Endometrial microvascular endothelial cells (primary cell): ENCODE measurements around the gene MAN1A1. TPM values are rescaled to one million over a fixed set of nuclear protein-coding genes. Genes with fewer than 3 reads are reported as not detected.
"Not testable (repeated sequence)": the region's sequence is repeated elsewhere in the genome, so short reads cannot be mapped to it uniquely, and the experiment has no call there.

Source experiments
- in situ Hi-C: cut with HindIII; loops from 2 replicates; pipeline ENCODE4 v1.10.0; 2017; ENCODE audit warnings: low sequenced_read_pairs, low pct_unique_long_range_greater_than_20kb; ENCODE audit errors: inconsistent ontology term
- total RNA-seq: library from RNA; depleted of rRNA; stranded (reverse); fragments of >200 nt; gene quantifications from one replicate; pipeline ENCODE4 v1.2.3, GENCODE V29; 2015; ENCODE audit errors: inconsistent ontology term

The MAN1A1 gene
- total RNA-seq, result 13.5 TPM

- in situ Hi-C loops, result no loop called here
These were observed at the start of gene MAN1A1 for GRCh38 chr6:119349361-119350201. Gene MAN1A1 (minus strand): TSS chr6:119349761. CDS start chr6:119349065, 696 bp downstream.

DNA sequence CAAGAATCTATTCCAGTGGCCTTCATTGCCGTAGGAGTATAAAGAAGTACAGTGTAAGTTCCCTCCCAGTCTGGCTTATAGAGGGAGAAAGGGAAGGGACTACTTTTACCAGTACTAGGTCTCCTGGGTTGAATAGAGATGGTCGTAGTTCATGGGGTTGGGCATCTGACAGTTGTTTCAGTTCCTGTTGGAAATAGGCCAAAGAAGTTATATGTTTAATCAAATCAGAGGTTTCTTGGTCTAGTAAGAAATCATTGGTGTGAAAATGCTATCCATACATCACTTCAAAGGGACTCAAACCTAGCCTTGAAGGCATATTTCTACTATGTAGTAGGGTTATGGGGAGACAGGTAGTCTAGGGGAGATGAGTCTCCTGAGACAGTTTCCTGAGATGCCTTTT lies 45.6 kb upstream of the MAN1A1 start:
- in situ Hi-C loops, result no loop called here

- in situ Hi-C loops, result no loop called here
These were observed 40.8 kb upstream of the MAN1A1 start for GRCh38 chr6:119390247-119390793.

- in situ Hi-C loops, result no loop called here
These were observed 36.4 kb upstream of the MAN1A1 start for GRCh38 chr6:119385994-119386393.

DNA sequence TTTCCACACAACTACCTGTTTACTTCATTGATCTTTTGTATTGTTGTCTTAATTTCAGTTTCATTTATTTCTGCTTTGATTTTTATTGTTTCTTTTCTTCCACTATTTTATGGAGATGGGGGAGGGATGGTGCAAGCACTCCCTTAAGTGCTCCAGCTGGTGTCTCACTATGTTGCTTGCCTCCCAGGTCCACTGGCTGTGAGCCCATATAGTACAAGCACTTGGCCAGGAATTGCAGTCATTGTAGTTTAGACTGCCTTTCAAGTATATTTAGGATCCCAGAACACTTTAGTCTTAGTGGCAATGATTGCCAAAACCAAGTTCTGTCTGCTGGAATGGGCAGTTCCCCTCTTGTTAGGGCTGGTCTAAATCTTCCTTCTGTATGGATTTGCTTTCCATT lies 34.9 kb upstream of the MAN1A1 start:
- in situ Hi-C loops, result no loop called here

- in situ Hi-C loops, result no loop called here
These were observed 30.2 kb upstream of the MAN1A1 start for GRCh38 chr6:119379809-119380208.

DNA sequence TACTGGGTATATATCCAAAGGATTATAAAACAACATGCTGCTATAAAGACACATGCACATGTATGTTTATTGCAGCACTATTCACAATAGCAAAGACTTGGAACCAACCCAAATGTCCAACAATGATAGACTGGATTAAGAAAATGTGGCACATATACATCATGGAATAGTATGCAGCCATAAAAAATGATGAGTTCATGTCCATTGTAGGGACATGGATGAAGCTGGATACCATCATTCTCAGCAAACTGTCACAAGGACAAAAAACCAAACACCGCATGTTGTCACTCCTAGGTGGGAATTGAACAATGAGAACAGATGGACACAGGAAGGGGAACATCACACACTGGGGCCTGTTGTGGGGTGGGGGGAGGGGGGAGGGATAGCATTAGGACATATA lies 27.5 kb upstream of the MAN1A1 start:
- in situ Hi-C loops, result not testable (repeated sequence)

DNA sequence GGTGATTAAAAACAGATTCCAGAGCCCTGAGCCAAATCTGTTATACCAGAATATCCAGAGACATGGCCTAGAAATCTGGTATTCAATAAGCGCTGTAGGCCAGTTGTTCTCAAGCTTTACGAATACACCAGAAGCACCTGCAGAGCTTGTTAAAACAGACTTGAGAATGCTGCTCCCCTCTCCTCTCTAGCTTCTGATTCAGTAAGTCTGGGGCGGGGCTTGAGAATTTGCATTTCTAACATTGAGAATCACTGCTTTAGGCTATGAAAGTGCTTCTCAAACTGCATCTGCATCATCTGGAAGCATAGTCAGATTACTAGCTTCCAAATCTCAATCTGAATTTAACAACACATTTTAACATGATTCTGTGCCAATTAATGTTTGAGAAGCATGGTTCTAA lies 20.5 kb upstream of the MAN1A1 start:
- in situ Hi-C loops, result no loop called here

GRCh38 chr6:119368921-119369320 lies 19.4 kb upstream of the MAN1A1 start:
- in situ Hi-C loops, result no loop called here

- in situ Hi-C loops, result no loop called here
These were observed 11.6 kb upstream of the MAN1A1 start for GRCh38 chr6:119361209-119361608.

DNA sequence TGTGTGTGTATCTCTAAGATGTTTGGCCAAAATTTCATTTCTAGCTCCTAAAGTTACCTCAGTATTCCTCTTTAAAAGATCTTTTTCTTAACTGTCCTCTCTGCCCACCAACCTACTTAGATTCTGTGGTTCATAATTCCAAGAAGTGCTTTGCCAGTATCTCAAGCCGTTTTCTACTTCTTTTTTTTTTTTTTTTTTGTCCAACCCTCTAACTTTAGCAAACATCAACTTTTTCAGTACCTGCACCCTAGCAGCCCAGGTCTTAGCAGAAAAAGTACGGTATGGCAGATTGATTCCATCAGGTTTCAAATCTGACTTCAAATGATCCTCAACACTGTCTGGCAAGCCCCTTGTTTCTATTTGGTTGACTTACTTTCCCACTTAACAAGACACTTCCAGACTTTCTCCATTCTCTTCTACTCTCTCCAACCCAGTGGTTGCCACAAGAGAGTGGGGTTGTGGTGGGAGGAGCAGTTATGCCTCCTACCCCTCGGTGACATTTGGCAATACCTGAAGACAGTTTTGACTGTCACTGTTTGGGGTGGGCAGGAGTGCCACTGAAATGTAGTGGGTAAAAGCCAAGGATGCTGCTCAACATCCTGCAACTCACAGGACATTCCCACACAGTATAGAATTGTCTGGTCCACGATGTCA lies 10.8 kb upstream of the MAN1A1 start:
- in situ Hi-C loops, result no loop called here

DNA sequence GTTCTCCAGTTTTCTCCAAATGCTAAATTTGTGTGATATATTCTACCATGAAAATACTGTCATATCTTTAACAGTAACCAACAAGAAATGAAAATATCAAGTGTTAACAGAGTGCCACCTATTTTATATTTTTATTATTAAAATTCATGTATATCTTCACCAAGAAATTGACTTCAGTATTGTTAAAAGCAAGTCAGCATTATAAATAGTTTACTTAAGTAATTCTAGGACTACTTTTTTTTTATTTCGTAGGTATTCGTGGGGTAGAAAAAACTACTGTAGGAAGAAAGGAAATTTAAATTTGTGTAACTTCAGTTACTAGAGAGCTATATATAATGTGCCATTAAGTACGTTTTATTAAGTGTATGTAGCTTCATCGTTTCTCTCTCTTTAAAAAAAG lies 6.3 kb upstream of the MAN1A1 start:
- in situ Hi-C loops, result no loop called here

DNA sequence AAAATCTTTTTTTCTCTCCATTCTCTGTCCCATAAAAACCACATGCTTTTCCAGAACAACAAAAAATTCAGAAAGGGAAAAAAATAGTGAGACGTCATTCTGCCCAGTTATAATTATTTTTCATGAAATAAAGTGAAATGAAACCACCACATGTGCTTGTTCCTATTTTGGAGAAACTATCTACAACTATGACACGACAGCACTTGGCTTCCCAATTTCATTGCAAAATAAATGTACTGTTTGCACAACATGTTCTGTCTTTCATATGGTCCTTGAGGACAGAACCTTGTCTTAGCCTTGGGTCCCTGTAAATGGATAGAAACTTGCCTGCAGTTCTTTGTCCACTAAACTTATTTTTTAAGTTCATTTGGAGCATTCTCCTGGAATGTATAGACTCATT lies 5.6 kb upstream of the MAN1A1 start:
- in situ Hi-C loops, result no loop called here

- in situ Hi-C loops, result no loop called here
These were observed 4.1 kb upstream of the MAN1A1 start for GRCh38 chr6:119353696-119354095.

DNA sequence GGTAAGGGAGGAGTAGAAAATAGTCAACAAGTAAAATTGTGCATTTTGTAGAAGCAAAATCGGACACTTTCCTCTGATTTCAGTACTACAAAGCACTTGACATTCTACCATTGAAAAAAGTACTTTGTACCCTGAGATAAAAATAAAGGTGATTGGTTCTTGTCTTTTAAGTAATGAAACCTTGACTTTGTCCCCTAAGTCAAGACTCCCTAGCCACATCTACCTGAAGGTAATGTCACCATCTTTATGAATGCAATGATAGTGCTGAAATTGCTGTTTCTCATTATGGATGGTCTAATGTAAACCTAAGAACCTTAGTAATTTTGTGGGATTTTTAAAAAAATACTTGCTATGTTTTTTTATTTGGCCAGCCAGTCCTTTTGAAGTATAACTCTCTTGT lies 2.4 kb upstream of the MAN1A1 start:
- in situ Hi-C loops, result no loop called here

GRCh38 chr6:119350952-119351372 lies 1.4 kb upstream of the MAN1A1 start:
- in situ Hi-C loops, result no loop called here

DNA sequence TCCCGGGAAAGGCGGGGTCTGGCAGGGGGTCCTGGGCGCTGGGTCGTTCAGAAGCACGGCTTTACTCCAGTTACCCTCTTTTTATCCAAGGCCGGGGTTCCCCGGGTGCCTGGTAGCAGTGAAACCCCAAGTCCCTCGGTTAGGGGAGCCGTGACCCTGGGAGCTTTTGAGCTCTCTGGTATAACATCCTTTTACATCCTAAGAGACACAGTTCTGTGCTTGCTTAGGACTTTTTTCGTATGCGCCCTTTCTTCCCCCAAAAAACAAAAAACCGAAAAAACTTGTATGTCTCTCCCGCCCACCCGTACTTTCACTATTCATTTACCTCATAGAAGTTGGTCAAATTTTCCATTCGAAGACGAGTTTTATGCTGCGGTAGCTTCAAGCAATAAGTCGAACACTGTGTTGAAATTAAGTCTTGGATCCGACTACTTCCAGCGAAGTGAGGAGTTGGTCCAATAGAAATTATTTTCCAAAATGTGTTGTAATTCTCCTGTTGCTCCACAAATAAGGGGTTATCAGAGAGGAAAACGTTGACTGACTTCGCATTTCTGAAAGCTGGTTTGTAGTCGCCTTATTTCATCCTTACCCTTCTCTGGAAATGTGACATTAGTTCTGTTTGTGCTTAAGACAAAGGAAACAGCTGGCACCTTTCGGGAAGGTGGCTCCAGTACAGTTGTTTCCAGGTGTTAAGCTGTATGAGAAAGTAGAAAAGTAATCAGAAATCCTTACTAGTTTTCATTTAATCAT lies 816 bp upstream of the MAN1A1 start:
- in situ Hi-C loops, result no loop called here

- in situ Hi-C loops, result no loop called here
These were observed 707 bp downstream of the MAN1A1 start for GRCh38 chr6:119348748-119349360.
